HepG2 (cell line): Measurements from ENCODE around the gene CCM2L. TPM values are rescaled to one million over a fixed set of nuclear protein-coding genes. Genes with fewer than 3 reads are reported as not detected.
A peak's percentile ranks its signal among the peaks of the same experiment; 100 is the strongest.

Experiments used
- CREB1 ChIP-seq, 2 experiments: fragments of 450-650 bp in 1 of 2; IDR thresholded peaks; 2 replicates each; pipeline ENCODE4 v1.6.1; 2016 to 2017; ENCODE audit warnings: control low read depth in 1 of 2, mild to moderate bottlenecking in 1 of 2, missing compliant biosample characterization in 1 of 2, missing genetic modification characterization in 1 of 2
- CTCF ChIP-seq: sonication (generic); formaldehyde crosslinking; IDR thresholded peaks from 2 replicates; pipeline ENCODE4 v1.5.0; 2020; ENCODE audit warnings: mild to moderate bottlenecking, missing genetic modification reagents, moderate library complexity
- ETV6 ChIP-seq: sonication (generic); formaldehyde crosslinking; conservative IDR thresholded peaks from 2 replicates; pipeline ENCODE4 v1.4.0; 2020; ENCODE audit warnings: missing genetic modification reagents
- FOXO1 ChIP-seq: sonication (generic); formaldehyde crosslinking; IDR thresholded peaks from 2 replicates; pipeline ENCODE4 v1.4.0; 2020; ENCODE audit warnings: missing genetic modification reagents
- GTF2F1 ChIP-seq: fragments of 150-350 bp; IDR thresholded peaks from 2 replicates; pipeline ENCODE4 v1.6.1; 2014; ENCODE audit warnings: low read length
- HNRNPK ChIP-seq: fragments of 200-400 bp; formaldehyde crosslinking; IDR thresholded peaks from 2 replicates; pipeline ENCODE4 v1.6.1; 2018; ENCODE audit warnings: low read length, low read depth, moderate library complexity, mild to moderate bottlenecking; ENCODE audit not compliant: poor library complexity, severe bottlenecking
- IRX3 ChIP-seq: sonication (generic); formaldehyde crosslinking; IDR thresholded peaks from 2 replicates; pipeline ENCODE4 v1.8.1; 2023; ENCODE audit warnings: mild to moderate bottlenecking, low read depth, missing genetic modification reagents, borderline replicate concordance
- KDM5A ChIP-seq: fragments of 200-600 bp; sonication (generic); IDR thresholded peaks from 2 replicates; pipeline ENCODE4 v1.7.0; 2018; ENCODE audit warnings: antibody characterized with exemption, mild to moderate bottlenecking, low read length, borderline replicate concordance
- KMT2B ChIP-seq: IDR thresholded peaks from 2 replicates; pipeline ENCODE4 v1.6.1; 2016; ENCODE audit warnings: missing genetic modification reagents, missing compliant biosample characterization
- MED13 ChIP-seq: sonication (generic); formaldehyde crosslinking; IDR thresholded peaks from 2 replicates; pipeline ENCODE4 v1.5.0; 2020; ENCODE audit warnings: missing genetic modification reagents
- POLR2AphosphoS5 ChIP-seq: IDR thresholded peaks from 2 replicates; pipeline ENCODE4 v1.6.1; 2012; ENCODE audit warnings: low read depth, low read length
- RBM39 ChIP-seq: fragments of 200-400 bp; formaldehyde crosslinking; IDR thresholded peaks from one replicate; pipeline ENCODE4 v1.6.1; 2018; ENCODE audit warnings: antibody characterized with exemption, mild to moderate bottlenecking, low read depth, low read length; ENCODE audit not compliant: poor library complexity, severe bottlenecking
- SP5 ChIP-seq: IDR thresholded peaks from 2 replicates; pipeline ENCODE4 v1.6.1; 2016; ENCODE audit warnings: low read depth, borderline replicate concordance
- TAF15 ChIP-seq: fragments of 200-400 bp; formaldehyde crosslinking; IDR thresholded peaks from one replicate; pipeline ENCODE4 v1.6.1; 2018; ENCODE audit warnings: mild to moderate bottlenecking, low read depth, low read length; ENCODE audit not compliant: poor library complexity, severe bottlenecking
- TFDP2 ChIP-seq: sonication (generic); formaldehyde crosslinking; IDR thresholded peaks from 2 replicates; pipeline ENCODE4 v1.4.0; 2020; ENCODE audit warnings: missing genetic modification reagents
- TP53 ChIP-seq: sonication (generic); formaldehyde crosslinking; conservative IDR thresholded peaks from 2 replicates; pipeline ENCODE4 v1.4.0; 2020; ENCODE audit warnings: missing genetic modification reagents
- YEATS4 ChIP-seq: sonication (generic); formaldehyde crosslinking; IDR thresholded peaks from 2 replicates; pipeline ENCODE4 v1.4.0; 2020; ENCODE audit warnings: missing genetic modification reagents, borderline replicate concordance
- ZFP62 ChIP-seq: sonication (generic); formaldehyde crosslinking; IDR thresholded peaks from 2 replicates; pipeline ENCODE4 v1.4.0; 2020; ENCODE audit warnings: missing genetic modification reagents
- ZFP82 ChIP-seq: sonication (generic); formaldehyde crosslinking; IDR thresholded peaks from 2 replicates; pipeline ENCODE4 v1.5.1; 2020; ENCODE audit warnings: mild to moderate bottlenecking, missing genetic modification reagents, borderline replicate concordance
- ZKSCAN5 ChIP-seq: sonication (generic); formaldehyde crosslinking; IDR thresholded peaks from 2 replicates; pipeline ENCODE4 v1.5.1; 2020; ENCODE audit warnings: mild to moderate bottlenecking, missing genetic modification reagents
- ZNF451 ChIP-seq: sonication (generic); formaldehyde crosslinking; IDR thresholded peaks from 2 replicates; pipeline ENCODE4 v1.5.0; 2020; ENCODE audit warnings: mild to moderate bottlenecking, missing genetic modification reagents
- ZNF501 ChIP-seq: sonication (generic); formaldehyde crosslinking; IDR thresholded peaks from 2 replicates; pipeline ENCODE4 v1.5.1; 2020; ENCODE audit warnings: mild to moderate bottlenecking, moderate library complexity, missing genetic modification reagents
- ZNF570 ChIP-seq: sonication (generic); formaldehyde crosslinking; IDR thresholded peaks from 2 replicates; pipeline ENCODE4 v1.4.0; 2020; ENCODE audit warnings: mild to moderate bottlenecking, missing genetic modification reagents, borderline replicate concordance
- ZNF619 ChIP-seq: sonication (generic); formaldehyde crosslinking; IDR thresholded peaks from 2 replicates; pipeline ENCODE4 v1.4.0; 2020; ENCODE audit warnings: mild to moderate bottlenecking, missing genetic modification reagents
- ZNF720 ChIP-seq: sonication (generic); formaldehyde crosslinking; IDR thresholded peaks from 2 replicates; pipeline ENCODE4 v1.4.0; 2020; ENCODE audit warnings: missing genetic modification reagents
- ZNF891 ChIP-seq: sonication (generic); formaldehyde crosslinking; IDR thresholded peaks from 2 replicates; pipeline ENCODE4 v1.5.0; 2020; ENCODE audit warnings: mild to moderate bottlenecking, missing genetic modification reagents
- polyA plus RNA-seq, 8 experiments: library from polyadenylated mRNA; depleted of rRNA in 3 of 8; stranded (reverse) in 7 of 8; unstranded in 1 of 8; fragments of >200 nt; fragmentation: Illumina TruSeq in 4 of 8; extraction: Trizol in 4 of 8; gene quantifications; 2 replicates each; pipeline versions ENCODE4 v1.2.1 to v1.2.3, GENCODE V29; 2011 to 2016; ENCODE audit warnings: low read depth in 4 of 8, missing spikeins in 1 of 8, mixed read lengths in 1 of 8; ENCODE audit not compliant: insufficient read depth in 1 of 8
- total RNA-seq, 5 experiments: library from RNA; depleted of rRNA; stranded (reverse); fragments of >200 nt; fragmentation: Illumina TruSeq; extraction: Trizol; gene quantifications; 2 replicates each; pipeline ENCODE4 v1.2.3, GENCODE V29; 2016; ENCODE audit warnings: low read depth in 1 of 5
- TF ChIP-seq, protein P1 (sequence below): sonication (generic); formaldehyde crosslinking; IDR thresholded peaks from 2 replicates; pipeline ENCODE4 v1.5.0; 2020; ENCODE audit warnings: missing genetic modification reagents
- TF ChIP-seq, protein P2 (sequence below): sonication (generic); formaldehyde crosslinking; IDR thresholded peaks from 2 replicates; pipeline ENCODE4 v1.8.0; 2022; ENCODE audit warnings: missing genetic modification reagents, mild to moderate bottlenecking, borderline replicate concordance

The CCM2L gene
- total and polyA plus RNA-seq, 2 of the 13 experiments (the other 11 are each of a cell fraction or from before 2014, with no cell fraction given): 0.15 TPM; not detected in 1

DNA sequence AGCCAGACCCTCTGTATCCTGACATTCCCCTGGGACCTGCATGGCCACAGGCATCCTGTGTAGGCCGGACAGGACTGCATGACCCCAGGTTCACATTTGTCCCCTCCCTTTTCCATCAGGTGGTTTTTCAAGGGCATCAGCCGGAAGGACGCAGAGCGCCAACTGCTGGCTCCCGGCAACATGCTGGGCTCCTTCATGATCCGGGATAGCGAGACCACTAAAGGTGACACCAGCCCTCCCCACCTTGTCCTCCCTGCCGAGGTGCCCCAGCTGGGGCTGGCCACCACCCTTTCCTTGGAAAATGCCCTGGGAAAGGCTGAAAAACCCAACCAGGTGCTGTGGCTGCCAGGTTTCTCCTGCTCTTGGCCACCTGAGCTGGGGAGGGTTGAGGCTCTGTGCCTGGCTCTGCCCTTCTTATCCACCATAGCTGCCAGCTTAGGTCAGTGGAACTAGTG, 69.4 kb downstream of the CCM2L start (continued):
- no peak for TF ChIP-seq ZNF720 (CRISPR knock-in tag)
- no peak for TF ChIP-seq ZNF501 (CRISPR knock-in tag)
- TF ChIP-seq ZNF619 (CRISPR knock-in tag): no peak
- no peak for TF ChIP-seq KDM5A
- TF ChIP-seq, protein P1, sequence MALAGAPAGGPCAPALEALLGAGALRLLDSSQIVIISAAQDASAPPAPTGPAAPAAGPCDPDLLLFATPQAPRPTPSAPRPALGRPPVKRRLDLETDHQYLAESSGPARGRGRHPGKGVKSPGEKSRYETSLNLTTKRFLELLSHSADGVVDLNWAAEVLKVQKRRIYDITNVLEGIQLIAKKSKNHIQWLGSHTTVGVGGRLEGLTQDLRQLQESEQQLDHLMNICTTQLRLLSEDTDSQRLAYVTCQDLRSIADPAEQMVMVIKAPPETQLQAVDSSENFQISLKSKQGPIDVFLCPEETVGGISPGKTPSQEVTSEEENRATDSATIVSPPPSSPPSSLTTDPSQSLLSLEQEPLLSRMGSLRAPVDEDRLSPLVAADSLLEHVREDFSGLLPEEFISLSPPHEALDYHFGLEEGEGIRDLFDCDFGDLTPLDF: no peak
- no peak for TF ChIP-seq TAF15
- TF ChIP-seq YEATS4 (CRISPR knock-in tag): no peak
- TF ChIP-seq GTF2F1: no peak
- no peak for TF ChIP-seq CREB1 (IDR thresholded peaks at IDR 0.05)
- TF ChIP-seq CREB1 (CRISPR knock-in tag; IDR thresholded peaks at IDR 0.05): no peak
- TF ChIP-seq ZNF570 (CRISPR knock-in tag): no peak
- no peak for TF ChIP-seq MED13 (CRISPR knock-in tag)
- no peak for TF ChIP-seq ZKSCAN5 (CRISPR knock-in tag)
- no peak for TF ChIP-seq ETV6 (CRISPR knock-in tag)
- TF ChIP-seq TFDP2 (CRISPR knock-in tag): peak; percentile 51
- no peak for TF ChIP-seq IRX3
- no peak for TF ChIP-seq POLR2AphosphoS5
- no peak for TF ChIP-seq HNRNPK
- TF ChIP-seq KMT2B: no peak
- peak; percentile 37; the same call in 1 of the 2 replicates for TF ChIP-seq ZNF451 (CRISPR knock-in tag)
- no peak; the same call in 1 of the 2 replicates for TF ChIP-seq FOXO1 (CRISPR knock-in tag)
- TF ChIP-seq ZFP62 (CRISPR knock-in tag): no peak
- TF ChIP-seq SP5 (CRISPR knock-in tag): peak; percentile 59; the same call in 1 of the 2 replicates
- TF ChIP-seq ZNF891 (CRISPR knock-in tag): peak; percentile 76
- TF ChIP-seq TP53 (CRISPR knock-in tag): no peak
- no peak for TF ChIP-seq ZFP82 (CRISPR knock-in tag)
- TF ChIP-seq CTCF (CRISPR knock-in tag): peak; percentile 81
- no peak for TF ChIP-seq RBM39
- TF ChIP-seq, protein P2, sequence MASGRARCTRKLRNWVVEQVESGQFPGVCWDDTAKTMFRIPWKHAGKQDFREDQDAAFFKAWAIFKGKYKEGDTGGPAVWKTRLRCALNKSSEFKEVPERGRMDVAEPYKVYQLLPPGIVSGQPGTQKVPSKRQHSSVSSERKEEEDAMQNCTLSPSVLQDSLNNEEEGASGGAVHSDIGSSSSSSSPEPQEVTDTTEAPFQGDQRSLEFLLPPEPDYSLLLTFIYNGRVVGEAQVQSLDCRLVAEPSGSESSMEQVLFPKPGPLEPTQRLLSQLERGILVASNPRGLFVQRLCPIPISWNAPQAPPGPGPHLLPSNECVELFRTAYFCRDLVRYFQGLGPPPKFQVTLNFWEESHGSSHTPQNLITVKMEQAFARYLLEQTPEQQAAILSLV (CRISPR knock-in tag): no peak
